Measurements from ENCODE around the gene RAD51B.

GRCh38 chr14:68423686-68424085, 604.1 kb downstream of the RAD51B start:
- no peak for TF ChIP-seq EZH2 (IDR thresholded peaks at IDR 0.05; ENCODE audit: low read depth)
- TF ChIP-seq CTCF (conservative IDR thresholded peaks at IDR 0.05), result no peak
